GM23248 (cell line): ENCODE measurements around the gene SNX13. TPM values are rescaled to one million over a fixed set of nuclear protein-coding genes. Genes with fewer than 3 reads are reported as not detected.

Experiments
- DNase-seq: peaks from one replicate; pipeline ENCODE4 v3.0.0-alpha.2; 2015
- H2AFZ ChIP-seq: fragments of 200-600 bp; sonication (generic); 2 replicates; pipeline ENCODE4 v1.6.1; 2016; ENCODE audit warnings: antibody characterized with exemption
- H3F3A ChIP-seq: fragments of 200-600 bp; sonication (generic); 2 replicates; pipeline ENCODE4 v1.6.1; 2016; ENCODE audit warnings: mild to moderate bottlenecking, antibody characterized with exemption, mixed run types; ENCODE audit not compliant: insufficient read depth
- H3K27ac ChIP-seq: fragments of 200-600 bp; sonication (generic); 2 replicates; pipeline ENCODE4 v1.5.1; 2016; ENCODE audit warnings: mild to moderate bottlenecking
- H3K27me3 ChIP-seq: fragments of 200-600 bp; sonication (generic); replicated peaks from 2 replicates; pipeline ENCODE4 v1.6.1; 2016; ENCODE audit warnings: mild to moderate bottlenecking; ENCODE audit not compliant: insufficient read depth
- H3K36me3 ChIP-seq: fragments of 200-600 bp; sonication (generic); 2 replicates; pipeline ENCODE4 v1.6.1; 2016; ENCODE audit warnings: low read depth, mild to moderate bottlenecking
- H3K4me1 ChIP-seq: fragments of 200-600 bp; sonication (generic); 2 replicates; pipeline ENCODE4 v1.6.1; 2016; ENCODE audit warnings: mild to moderate bottlenecking; ENCODE audit not compliant: insufficient read depth
- H3K4me2 ChIP-seq: fragments of 200-600 bp; sonication (generic); one replicate; pipeline ENCODE4 v1.6.1; 2016; ENCODE audit warnings: mild to moderate bottlenecking; ENCODE audit not compliant: unreplicated experiment
- H3K4me3 ChIP-seq: fragments of 200-600 bp; sonication (generic); 2 replicates; pipeline ENCODE4 v1.5.1; 2016; ENCODE audit warnings: mild to moderate bottlenecking
- H3K79me2 ChIP-seq: fragments of 200-600 bp; sonication (generic); 2 replicates; pipeline ENCODE4 v1.6.1; 2016; ENCODE audit warnings: mild to moderate bottlenecking; ENCODE audit not compliant: insufficient read depth
- H3K9ac ChIP-seq: fragments of 200-600 bp; sonication (generic); 2 replicates; pipeline ENCODE4 v1.6.1; 2016; ENCODE audit warnings: mild to moderate bottlenecking
- H3K9me2 ChIP-seq: fragments of 200-600 bp; sonication (generic); 2 replicates; pipeline ENCODE4 v1.6.1; 2016; ENCODE audit warnings: mixed run types, mild to moderate bottlenecking, moderate library complexity; ENCODE audit not compliant: insufficient read depth
- H3K9me3 ChIP-seq: fragments of 200-600 bp; sonication (generic); one replicate; pipeline ENCODE4 v1.6.1; 2017; ENCODE audit warnings: low read depth
- H4K20me1 ChIP-seq: fragments of 200-600 bp; sonication (generic); 2 replicates; pipeline ENCODE4 v1.6.0; 2016; ENCODE audit not compliant: insufficient read depth
- EZH2 ChIP-seq: fragments of 200-600 bp; sonication (generic); IDR thresholded peaks from 2 replicates; pipeline ENCODE4 v1.6.1; 2018; ENCODE audit warnings: antibody characterized with exemption, mild to moderate bottlenecking; ENCODE audit not compliant: insufficient read depth, poor library complexity, severe bottlenecking
- EZH2phosphoT487 ChIP-seq: fragments of 200-600 bp; sonication (generic); IDR thresholded peaks from 2 replicates; pipeline ENCODE4 v1.6.1; 2018; ENCODE audit warnings: antibody characterized with exemption, moderate library complexity, mild to moderate bottlenecking, low read depth; ENCODE audit not compliant: insufficient read depth
- WGBS, 2 experiments: methylation state at CpG; one replicate each; pipeline ENCODE4 v1.1.6; 2015 to 2017; ENCODE audit warnings: low lambda C conversion rate in 2 of 2, low coverage in 1 of 2; ENCODE audit errors: missing lambda C conversion rate in 2 of 2; 5-methylcytosine and 5-hydroxymethylcytosine counted together
- in situ Hi-C: fragments of 300-500 bp; cut with MboI; formaldehyde crosslinking; loops from 2 replicates; pipeline ENCODE4 v1.15.0; 2020
- polyA plus RNA-seq: library from polyadenylated mRNA; unstranded; fragments of >200 nt; fragmentation: Nextera tagmentation; extraction: Ambion mirVana; gene quantifications from 2 replicates; pipeline ENCODE4 v1.2.1, GENCODE V29; 2016
- total RNA-seq: library from RNA; depleted of rRNA; stranded (reverse); fragments of >200 nt; shearing (Covaris generic); gene quantifications from 2 replicates; pipeline ENCODE4 v1.2.3, GENCODE V29; 2014

Gene SNX13
- total and polyA plus RNA-seq, 2 experiments from 2014 or later, result 21.8 to 34.2 TPM

DNA sequence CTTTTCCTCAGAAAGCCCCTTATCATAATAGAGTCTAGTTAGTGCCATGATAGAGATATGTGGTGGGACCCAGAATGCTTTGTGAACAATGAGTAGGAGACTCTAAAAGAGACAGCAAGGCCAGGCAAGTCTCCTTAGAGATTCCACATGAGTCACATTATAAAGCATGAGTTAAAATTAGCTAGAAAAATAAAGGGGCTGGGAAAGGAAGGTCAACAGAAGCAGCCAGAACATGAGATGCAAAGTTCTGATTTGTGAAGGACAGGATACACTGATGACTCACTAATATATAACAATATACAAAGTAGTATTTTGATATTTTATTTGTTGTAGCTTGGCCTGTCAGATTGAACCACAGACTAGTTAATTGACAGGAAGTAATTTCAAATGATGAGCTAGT, 25.3 kb upstream of the SNX13 start:
- H3K4me2 ChIP-seq, result no peak overlapping the region
- H4K20me1 ChIP-seq, result no peaks in the 10 kb centered on the region
- H3K9me3 ChIP-seq, result no peaks in the 10 kb centered on the region
- H3K27ac ChIP-seq, result no peak overlapping the region
- no peak overlapping the region for H3K9ac ChIP-seq
- in situ Hi-C loops, result loop anchor here (10.0 to 25.0 kb wide), 2 partner anchors 359 to 597 kb away; no protein-coding TSS in a partner anchor
- no peak overlapping the region for H2AFZ ChIP-seq
- H3K9me2 ChIP-seq, result no peaks in the 10 kb centered on the region
- H3K79me2 ChIP-seq, result no peaks in the 10 kb centered on the region
- H3K27me3 ChIP-seq, result no peaks in the 10 kb centered on the region
- no peak overlapping the region for H3K4me3 ChIP-seq
- H3F3A ChIP-seq, result no peaks in the 10 kb centered on the region
- DNase-seq, result peak; percentile 44
- no peaks in the 10 kb centered on the region for H3K36me3 ChIP-seq
- TF ChIP-seq EZH2, result no peak
- H3K4me1 ChIP-seq, result no peaks in the 10 kb centered on the region

DNA sequence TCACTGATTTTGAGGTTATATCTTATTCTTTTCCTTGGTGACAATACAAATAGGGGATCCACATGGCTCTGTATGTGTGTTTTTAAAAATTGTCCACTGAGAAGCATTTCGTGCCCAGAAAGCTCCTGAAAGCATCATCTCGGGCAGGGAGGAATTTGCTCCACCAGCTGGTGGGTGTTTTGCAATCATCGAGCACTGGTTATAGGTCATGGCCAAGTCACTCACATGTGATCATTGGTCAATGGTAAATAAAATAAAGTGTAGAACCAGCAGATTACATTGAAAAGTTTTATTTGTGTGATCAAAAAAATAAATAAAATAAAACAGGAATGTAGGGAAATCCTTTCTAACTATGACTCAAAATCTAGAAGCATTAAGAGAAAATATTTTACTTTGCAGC, 23.0 kb upstream of the SNX13 start:
- Histone ChIP-seq H3K9ac (no peak overlapping the region), H3K27me3 (no peaks in the 10 kb centered on the region), H3K36me3 (no peaks in the 10 kb centered on the region), H3K4me3 (no peak overlapping the region), H3K9me3 (no peaks in the 10 kb centered on the region), H3K4me2 (no peak overlapping the region), H3F3A (no peaks in the 10 kb centered on the region), H3K4me1 (no peaks in the 10 kb centered on the region), H2AFZ (no peak overlapping the region), H3K27ac (no peak overlapping the region), H3K79me2 (no peaks in the 10 kb centered on the region), H3K9me2 (no peaks in the 10 kb centered on the region), H4K20me1 (no peaks in the 10 kb centered on the region)
- 5 to 7% methylated on average over 3 of the region's 3 CpGs for WGBS, 2 experiments
- TF ChIP-seq EZH2 (no peak), EZH2phosphoT487 (no peak)
- peak; percentile 78 for DNase-seq
- in situ Hi-C loops, result loop anchor here (10.0 to 25.0 kb wide), 2 partner anchors 362 to 599 kb away; no protein-coding TSS in a partner anchor

DNA sequence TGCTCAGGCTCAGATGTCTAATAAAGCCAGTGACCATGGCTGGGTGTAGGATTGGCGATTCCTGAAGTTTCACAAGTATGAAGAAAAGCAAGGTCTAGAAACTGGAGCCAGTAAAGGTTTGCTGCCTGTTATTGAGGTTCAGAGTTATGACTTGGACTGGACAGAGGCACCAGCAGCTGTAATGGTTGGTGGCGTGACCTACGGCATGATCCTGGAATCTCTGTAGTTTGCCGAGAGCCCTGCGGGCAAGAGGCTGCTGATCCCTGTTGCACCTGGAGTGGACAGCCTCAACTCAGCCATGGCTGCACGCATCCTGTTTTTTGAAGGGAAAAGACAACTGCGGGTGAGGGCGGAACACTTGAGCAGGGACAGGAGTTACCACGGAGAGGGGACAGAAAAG, 22.4 kb upstream of the SNX13 start:
- Histone ChIP-seq H3K27me3 (no peaks in the 10 kb centered on the region), H3K9me3 (no peaks in the 10 kb centered on the region), H3K79me2 (no peaks in the 10 kb centered on the region), H3F3A (no peaks in the 10 kb centered on the region), H3K4me1 (no peaks in the 10 kb centered on the region), H3K9ac (no peak overlapping the region), H3K4me3 (no peak overlapping the region), H2AFZ (no peak overlapping the region), H3K4me2 (no peak overlapping the region), H4K20me1 (no peaks in the 10 kb centered on the region), H3K27ac (no peak overlapping the region), H3K36me3 (no peaks in the 10 kb centered on the region), H3K9me2 (no peaks in the 10 kb centered on the region)
- TF ChIP-seq EZH2, result no peak
- no peak for TF ChIP-seq EZH2phosphoT487
- in situ Hi-C loops, result loop anchor here (10.0 to 25.0 kb wide), 2 partner anchors 362 to 600 kb away; no protein-coding TSS in a partner anchor
- 91 to 94% methylated on average over 9 of the region's 9 CpGs for WGBS, 2 experiments
- DNase-seq, result no peak

DNA sequence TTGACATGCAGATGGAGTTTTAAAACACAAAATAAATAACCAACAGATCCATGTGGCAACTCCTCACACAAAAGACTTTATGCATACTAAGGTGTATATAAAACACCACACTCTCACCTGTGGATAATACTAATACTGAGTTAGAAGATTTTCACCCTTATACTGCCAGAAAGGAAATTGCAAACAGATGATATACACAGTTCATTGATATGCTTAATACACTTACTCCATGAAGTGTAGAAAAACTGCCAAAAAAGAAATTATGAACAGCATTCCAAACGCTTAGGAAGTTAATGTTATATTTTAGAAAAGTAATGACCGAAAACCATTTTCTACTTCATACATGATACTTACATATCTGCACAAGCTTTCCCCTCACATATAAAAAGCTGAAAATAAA, 17.6 kb upstream of the SNX13 start:
- no peak for DNase-seq
- no peak overlapping the region for H2AFZ ChIP-seq
- no peaks in the 10 kb centered on the region for H3F3A ChIP-seq
- TF ChIP-seq EZH2phosphoT487, result no peak
- TF ChIP-seq EZH2, result no peak
- no peak overlapping the region for H3K4me3 ChIP-seq
- no peaks in the 10 kb centered on the region for H3K9me2 ChIP-seq
- no peak overlapping the region for H3K9ac ChIP-seq
- no peaks in the 10 kb centered on the region for H3K36me3 ChIP-seq
- H3K27me3 ChIP-seq, result no peaks in the 10 kb centered on the region
- H3K4me1 ChIP-seq, result no peaks in the 10 kb centered on the region
- in situ Hi-C loops, result loop anchor here (25.0 kb wide), 1 partner anchor 604 kb away; no protein-coding TSS in a partner anchor
- no peaks in the 10 kb centered on the region for H4K20me1 ChIP-seq
- 53 to 58% methylated on average over 2 of the region's 2 CpGs for WGBS, 2 experiments
- H3K27ac ChIP-seq, result no peak overlapping the region
- H3K4me2 ChIP-seq, result no peak overlapping the region
- H3K79me2 ChIP-seq, result no peaks in the 10 kb centered on the region
- H3K9me3 ChIP-seq, result no peaks in the 10 kb centered on the region

DNA sequence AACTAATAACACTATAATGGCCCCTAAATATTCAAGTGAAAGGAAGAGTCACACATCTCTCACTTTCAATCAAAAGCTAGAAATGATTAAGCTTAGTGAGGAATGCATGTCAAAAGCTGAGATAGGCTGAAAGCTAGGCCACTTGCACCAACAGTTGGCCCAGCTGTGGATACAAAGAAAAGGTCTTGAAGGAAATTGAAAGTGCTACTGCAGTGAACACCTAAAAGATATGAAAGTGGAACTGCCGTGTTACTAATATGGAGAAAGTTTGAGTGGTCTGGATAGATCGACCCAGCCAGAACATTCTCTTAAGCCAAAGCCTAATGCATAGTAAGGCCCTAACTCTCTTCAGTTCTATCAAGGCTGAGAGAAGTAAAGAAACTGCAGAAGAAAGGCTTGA, 12.1 kb upstream of the SNX13 start:
- TF ChIP-seq EZH2phosphoT487, result no peak
- TF ChIP-seq EZH2, result no peak
- Histone ChIP-seq H3F3A (no peaks in the 10 kb centered on the region), H3K4me2 (no peak overlapping the region), H4K20me1 (no peaks in the 10 kb centered on the region), H3K27me3 (no peaks in the 10 kb centered on the region), H3K27ac (no peak overlapping the region), H3K9me2 (no peaks in the 10 kb centered on the region), H3K9me3 (no peaks in the 10 kb centered on the region), H3K4me1 (peaks cover 5% of the 10 kb centered on the region; the same call in 1 of the 2 replicates), H3K4me3 (no peak overlapping the region), H3K79me2 (no peaks in the 10 kb centered on the region), H2AFZ (no peak overlapping the region), H3K36me3 (no peaks in the 10 kb centered on the region), H3K9ac (no peak overlapping the region)
- in situ Hi-C loops, result loop anchor here (25.0 kb wide), 1 partner anchor 610 kb away; no protein-coding TSS in a partner anchor
- DNase-seq, result no peak
- WGBS, 2 experiments, result 47 to 57% methylated on average over 2 of the region's 2 CpGs
